HepG2 (cell line): ENCODE results near the gene SIGLECL1. TPM values are rescaled to one million over a fixed set of nuclear protein-coding genes. Genes with fewer than 3 reads are reported as not detected.

ENCODE experiments used
- ATAC-seq: fragments of 200-7000 bp; cut with Tn5 transposase; 3 replicates; pipeline ENCODE4 v1.9.1; 2020; ENCODE audit warnings: mild to moderate bottlenecking, moderate library complexity
- BruUV-seq: library from RNA; stranded (reverse); fragments of 400-500 nt; replicated peaks from 2 replicates; lab custom pipeline; 2021; lab: Mats Ljungman, UMichigan
- CTCF ChIA-PET: fragments of 300-600 bp; formaldehyde crosslinking; extraction: SDS; loops from one replicate; lab custom pipeline; 2021; ENCODE audit warnings: low total read pairs, inconsistent platforms, low intra/inter-chr PET ratio; lab: Yijun Ruan, JAX
- POLR2A ChIA-PET: fragments of 350-600 bp; sonication (Branson Sonifier 250); formaldehyde crosslinking; loops from one replicate; lab custom pipeline; 2020; ENCODE audit warnings: antibody characterized with exemption, inconsistent platforms; lab: Yijun Ruan, JAX
- DNase-seq: peaks from one replicate; pipeline ENCODE4 v3.0.0-alpha.2; 2015; ENCODE audit warnings: low spot score
- FAIRE-seq: peaks from 3 replicates; lab custom pipeline; 2011; peaks lifted over from hg19 to GRCh38; lab: Jason Lieb, UNC
- H2AFZ ChIP-seq: one replicate; pipeline ENCODE4 v1.6.1; 2011; ENCODE audit warnings: low read length, inconsistent platforms
- H3K27ac ChIP-seq: fragments of 300-600 bp; 3 replicates; pipeline ENCODE4 v1.8.0; 2011; ENCODE audit warnings: mixed run types, mild to moderate bottlenecking, mixed read lengths, low read length, inconsistent platforms; ENCODE audit not compliant: insufficient read depth; ENCODE audit errors: extremely low read length
- H3K27me3 ChIP-seq, 2 experiments: fragments of 200-600 bp in 1 of 2; 2 replicates in 1 of 2; 3 replicates in 1 of 2; pipeline versions ENCODE4 v1.6.0 to v1.8.0; 2011; ENCODE audit warnings: low read length in 2 of 2, mild to moderate bottlenecking in 2 of 2, moderate library complexity in 2 of 2, inconsistent platforms in 1 of 2; ENCODE audit not compliant: insufficient read depth in 2 of 2, control insufficient read depth in 1 of 2
- H3K36me3 ChIP-seq, 2 experiments: fragments of 200-600 bp in 1 of 2; replicated peaks in 1 of 2; 2 replicates in 1 of 2; 3 replicates in 1 of 2; pipeline versions ENCODE4 v1.5.1 to v1.8.0; 2011; ENCODE audit warnings: low read length in 2 of 2, inconsistent platforms in 1 of 2; ENCODE audit not compliant: insufficient read depth in 2 of 2, control insufficient read depth in 1 of 2
- H3K4me1 ChIP-seq: 2 replicates; pipeline ENCODE4 v1.5.1; 2012; ENCODE audit warnings: low read length, inconsistent platforms; ENCODE audit not compliant: insufficient read depth
- H3K4me2 ChIP-seq: 2 replicates; pipeline ENCODE4 v1.6.0; 2011; ENCODE audit warnings: low read depth, low read length, inconsistent platforms
- H3K4me3 ChIP-seq, 3 experiments: fragments of 200-600 bp in 1 of 3; sonication (generic), shearing (Covaris generic) in 1 of 3; replicated peaks in 1 of 3; 2 replicates each; pipeline ENCODE4 v1.5.1; 2011 to 2016; ENCODE audit warnings: low read length in 3 of 3, inconsistent platforms in 2 of 3, low read depth in 2 of 3, mild to moderate bottlenecking in 2 of 3, control low read depth in 1 of 3, mixed read lengths in 1 of 3; ENCODE audit not compliant: insufficient read depth in 1 of 3
- H3K79me2 ChIP-seq: one replicate; pipeline ENCODE4 v1.6.1; 2011; ENCODE audit warnings: low read length, inconsistent platforms; ENCODE audit not compliant: insufficient read depth
- H3K9ac ChIP-seq: 2 replicates; pipeline ENCODE4 v1.6.0; 2011; ENCODE audit warnings: mild to moderate bottlenecking, low read depth, low read length, inconsistent platforms; ENCODE audit not compliant: insufficient read depth
- H3K9me3 ChIP-seq: 2 replicates; pipeline ENCODE4 v1.5.1; 2012; ENCODE audit warnings: mild to moderate bottlenecking, low read length
- H4K20me1 ChIP-seq: 2 replicates; pipeline ENCODE4 v1.6.0; 2011; ENCODE audit warnings: inconsistent platforms, mild to moderate bottlenecking, low read length, moderate library complexity; ENCODE audit not compliant: insufficient read depth
- DR1 ChIP-seq: sonication (generic); formaldehyde crosslinking; IDR thresholded peaks from 2 replicates; pipeline ENCODE4 v1.8.0; 2021; ENCODE audit warnings: mild to moderate bottlenecking, missing genetic modification reagents, inconsistent platforms
- ETV5 ChIP-seq: IDR thresholded peaks from 2 replicates; pipeline ENCODE4 v1.6.1; 2018; ENCODE audit warnings: missing biosample characterization, missing genetic modification reagents, inconsistent platforms, borderline replicate concordance
- MNT ChIP-seq: fragments of 450-650 bp; IDR thresholded peaks from 2 replicates; pipeline ENCODE4 v1.6.1; 2016
- NFE2L1 ChIP-seq: sonication (generic); formaldehyde crosslinking; IDR thresholded peaks from 2 replicates; pipeline ENCODE4 v1.4.0; 2020; ENCODE audit warnings: missing genetic modification reagents, mild to moderate bottlenecking, borderline replicate concordance
- PRMT3 ChIP-seq: sonication (generic); formaldehyde crosslinking; IDR thresholded peaks from 2 replicates; pipeline ENCODE4 v1.8.1; 2022; ENCODE audit warnings: low read depth, mild to moderate bottlenecking, moderate library complexity, missing genetic modification reagents, borderline replicate concordance
- SP4 ChIP-seq: sonication (generic); formaldehyde crosslinking; IDR thresholded peaks from 2 replicates; pipeline ENCODE4 v1.8.1; 2023; ENCODE audit warnings: mild to moderate bottlenecking, missing genetic modification reagents
- STAG1 ChIP-seq: sonication (generic); formaldehyde crosslinking; IDR thresholded peaks from 2 replicates; pipeline ENCODE4 v1.4.0; 2020; ENCODE audit warnings: missing genetic modification reagents
- TARDBP ChIP-seq: sonication (generic); formaldehyde crosslinking; IDR thresholded peaks from 2 replicates; pipeline ENCODE4 v1.8.0; 2022; ENCODE audit warnings: mild to moderate bottlenecking, missing genetic modification reagents
- TEF ChIP-seq: sonication (generic); formaldehyde crosslinking; IDR thresholded peaks from 2 replicates; pipeline ENCODE4 v1.5.0; 2020; ENCODE audit warnings: missing genetic modification reagents
- ZNF205 ChIP-seq: IDR thresholded peaks from 2 replicates; pipeline ENCODE4 v1.6.1; 2018; ENCODE audit warnings: missing biosample characterization, missing genetic modification reagents
- ZNF572 ChIP-seq: sonication (generic); formaldehyde crosslinking; IDR thresholded peaks from 2 replicates; pipeline ENCODE4 v1.5.1; 2020; ENCODE audit warnings: mild to moderate bottlenecking, missing genetic modification reagents
- WGBS: methylation state at CpG from one replicate; pipeline ENCODE4 v1.1.6; 2017; ENCODE audit warnings: low lambda C conversion rate; 5-methylcytosine and 5-hydroxymethylcytosine counted together
- in situ Hi-C: cut with HindIII; loops from 2 replicates; pipeline ENCODE4 v1.10.0; 2017; ENCODE audit warnings: low pct_unique_long_range_greater_than_20kb; ENCODE audit not compliant: extremely low pct_ligation_motif_present
- intact Hi-C: fragments of 100-400 bp; cut with micrococcal nuclease; formaldehyde crosslinking; loops from one replicate; pipeline ENCODE4 v1.10.0; 2022; ENCODE audit not compliant: unreplicated experiment
- polyA plus RNA-seq, 8 experiments: library from polyadenylated mRNA; depleted of rRNA in 3 of 8; stranded (reverse) in 7 of 8; unstranded in 1 of 8; fragments of >200 nt; fragmentation: Illumina TruSeq in 4 of 8; extraction: Trizol in 4 of 8; gene quantifications; 2 replicates each; pipeline versions ENCODE4 v1.2.1 to v1.2.3, GENCODE V29; 2011 to 2016; ENCODE audit warnings: low read depth in 4 of 8, missing spikeins in 1 of 8, mixed read lengths in 1 of 8; ENCODE audit not compliant: insufficient read depth in 1 of 8
- total RNA-seq, 5 experiments: library from RNA; depleted of rRNA; stranded (reverse); fragments of >200 nt; fragmentation: Illumina TruSeq; extraction: Trizol; gene quantifications; 2 replicates each; pipeline ENCODE4 v1.2.3, GENCODE V29; 2016; ENCODE audit warnings: low read depth in 1 of 5
- TF ChIP-seq, protein P1 (sequence below): sonication (generic); formaldehyde crosslinking; IDR thresholded peaks from 2 replicates; pipeline ENCODE4 v1.4.0; 2020; ENCODE audit warnings: missing genetic modification reagents

SIGLECL1 gene
- total and polyA plus RNA-seq, 2 of the 13 experiments (the other 11 are each of a cell fraction or from before 2014, with no cell fraction given), result not detected

DNA sequence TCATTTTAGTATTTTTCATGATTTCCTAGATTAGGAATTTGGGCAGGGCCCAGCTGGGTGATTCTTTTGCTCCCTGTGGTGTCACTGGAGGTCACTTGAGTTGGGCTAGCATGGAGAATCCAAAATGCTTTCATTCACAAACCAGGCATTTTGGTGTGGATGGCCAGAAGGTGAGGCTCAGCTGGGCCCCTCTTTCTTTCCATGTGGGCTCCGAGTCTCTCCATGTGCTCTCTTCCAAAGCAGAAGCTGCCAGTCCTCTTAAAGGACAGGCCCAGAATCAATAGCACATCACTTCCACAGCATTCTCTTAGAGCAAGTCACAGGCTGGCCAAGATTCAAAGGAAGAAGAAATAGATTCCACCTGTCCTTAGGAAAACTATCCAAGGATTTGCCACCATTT, 38.8 kb downstream of the SIGLECL1 start:
- H3K79me2 ChIP-seq, result no peaks in the 10 kb centered on the region
- H3K27ac ChIP-seq, result no peak overlapping the region
- CTCF ChIA-PET, result no interaction called here

DNA sequence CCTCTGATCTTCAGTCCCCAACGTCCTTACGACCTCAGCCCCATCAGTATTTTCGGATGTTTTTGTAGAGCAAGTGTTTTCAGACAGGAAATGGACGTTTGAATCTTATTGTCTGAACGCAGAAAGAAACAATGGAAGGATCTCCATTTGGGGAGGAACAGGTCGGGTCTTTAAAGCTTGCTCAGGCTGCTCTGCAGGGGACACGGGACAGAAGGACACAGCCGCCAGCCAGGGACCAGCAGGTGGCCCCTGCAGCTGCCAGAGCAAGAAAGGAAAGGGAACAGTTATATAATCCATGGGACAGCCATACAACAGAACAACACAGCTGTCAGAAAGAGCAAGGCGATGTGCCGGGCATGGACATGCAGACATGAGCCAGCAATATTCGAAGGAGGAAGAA, 42.1 kb downstream of the SIGLECL1 start:
- ATAC-seq, result 0 out of 3 replicates have a peak, but pooled peaks have one; percentile 18
- Histone ChIP-seq H3K4me2 (no peak overlapping the region), H3K79me2 (no peaks in the 10 kb centered on the region), H3K4me3 (no peak overlapping the region), H3K9me3 (no peaks in the 10 kb centered on the region), H4K20me1 (no peaks in the 10 kb centered on the region), H3K4me1 (no peaks in the 10 kb centered on the region), H3K9ac (no peak overlapping the region), H3K36me3 (no peaks in the 10 kb centered on the region), H2AFZ (no peak overlapping the region), H3K27me3 (peaks cover 5 to 50% of the 10 kb centered on the region in 2 experiments; a peak in 4 of 5 replicates), H3K27ac (no peak overlapping the region)
- 5% methylated on average over 11 of the region's 11 CpGs for WGBS
- POLR2A ChIA-PET, result no interaction called here
- BruUV-seq, result no TSS peak
- no peak for FAIRE-seq
- CTCF ChIA-PET, result no interaction called here
- no peak for DNase-seq
- in situ Hi-C loops (loop anchor here (25.0 kb wide), 1 partner anchor 344 kb away; the partner anchor contains the start of genes SIGLEC14 and SIGLEC5), intact Hi-C loops (no loop called here)
- TF ChIP-seq ZNF205 (CRISPR knock-in tag), result no peak
- TF ChIP-seq TEF (CRISPR knock-in tag), result peak; percentile 27; the same call in 1 of the 2 replicates
- TF ChIP-seq SP4 (CRISPR knock-in tag), result no peak
- no peak for TF ChIP-seq PRMT3 (CRISPR knock-in tag)
- TF ChIP-seq ZNF572, result no peak
- TF ChIP-seq STAG1, result peak; percentile 30
- TF ChIP-seq, protein P1, sequence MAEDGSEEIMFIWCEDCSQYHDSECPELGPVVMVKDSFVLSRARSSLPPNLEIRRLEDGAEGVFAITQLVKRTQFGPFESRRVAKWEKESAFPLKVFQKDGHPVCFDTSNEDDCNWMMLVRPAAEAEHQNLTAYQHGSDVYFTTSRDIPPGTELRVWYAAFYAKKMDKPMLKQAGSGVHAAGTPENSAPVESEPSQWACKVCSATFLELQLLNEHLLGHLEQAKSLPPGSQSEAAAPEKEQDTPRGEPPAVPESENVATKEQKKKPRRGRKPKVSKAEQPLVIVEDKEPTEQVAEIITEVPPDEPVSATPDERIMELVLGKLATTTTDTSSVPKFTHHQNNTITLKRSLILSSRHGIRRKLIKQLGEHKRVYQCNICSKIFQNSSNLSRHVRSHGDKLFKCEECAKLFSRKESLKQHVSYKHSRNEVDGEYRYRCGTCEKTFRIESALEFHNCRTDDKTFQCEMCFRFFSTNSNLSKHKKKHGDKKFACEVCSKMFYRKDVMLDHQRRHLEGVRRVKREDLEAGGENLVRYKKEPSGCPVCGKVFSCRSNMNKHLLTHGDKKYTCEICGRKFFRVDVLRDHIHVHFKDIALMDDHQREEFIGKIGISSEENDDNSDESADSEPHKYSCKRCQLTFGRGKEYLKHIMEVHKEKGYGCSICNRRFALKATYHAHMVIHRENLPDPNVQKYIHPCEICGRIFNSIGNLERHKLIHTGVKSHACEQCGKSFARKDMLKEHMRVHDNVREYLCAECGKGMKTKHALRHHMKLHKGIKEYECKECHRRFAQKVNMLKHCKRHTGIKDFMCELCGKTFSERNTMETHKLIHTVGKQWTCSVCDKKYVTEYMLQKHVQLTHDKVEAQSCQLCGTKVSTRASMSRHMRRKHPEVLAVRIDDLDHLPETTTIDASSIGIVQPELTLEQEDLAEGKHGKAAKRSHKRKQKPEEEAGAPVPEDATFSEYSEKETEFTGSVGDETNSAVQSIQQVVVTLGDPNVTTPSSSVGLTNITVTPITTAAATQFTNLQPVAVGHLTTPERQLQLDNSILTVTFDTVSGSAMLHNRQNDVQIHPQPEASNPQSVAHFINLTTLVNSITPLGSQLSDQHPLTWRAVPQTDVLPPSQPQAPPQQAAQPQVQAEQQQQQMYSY (CRISPR knock-in tag), result no peak
- TF ChIP-seq TARDBP (CRISPR knock-in tag), result no peak

More for the DNA sequence above, 38.8 kb downstream of the SIGLECL1 start:
- Histone ChIP-seq H2AFZ (no peak overlapping the region), H3K9me3 (no peaks in the 10 kb centered on the region), H3K4me3 (no peak overlapping the region), H4K20me1 (no peaks in the 10 kb centered on the region), H3K9ac (no peak overlapping the region), H3K4me1 (no peaks in the 10 kb centered on the region), H3K4me2 (no peak overlapping the region), H3K36me3 (no peaks in the 10 kb centered on the region), H3K27me3 (peaks cover 0 to 17% of the 10 kb centered on the region in 2 experiments; a peak in 3 of 5 replicates)
- in situ Hi-C loops, result loop anchor here (25.0 kb wide), 1 partner anchor 348 kb away; the partner anchor contains the start of genes SIGLEC14 and SIGLEC5
- 0% methylated on average over 1 of the region's 1 CpG for WGBS
- no peak for FAIRE-seq
- ATAC-seq, result no peak
- intact Hi-C loops, result no loop called here
- BruUV-seq, result no TSS peak
- DNase-seq, result no peak
- TF ChIP-seq ETV5 (CRISPR knock-in tag) (no peak), NFE2L1 (no peak), DR1 (CRISPR knock-in tag) (no peak), MNT (peak; percentile 91)
- POLR2A ChIA-PET, result no interaction called here
